ENCODE measurements around the gene HINT2.

HINT2 gene

GRCh38 chr9:35774907-35775635 is 39.8 kb downstream of the HINT2 start:
- peak; percentile 36 for DNase-seq

GRCh38 chr9:35771943-35772342 is 42.9 kb downstream of the HINT2 start:
- no peak for DNase-seq

- DNase-seq = peak; percentile 45
Measured at GRCh38 chr9:35771534-35771933, 43.3 kb downstream of the HINT2 start.

GRCh38 chr9:35771075-35771433 is 43.8 kb downstream of the HINT2 start:
- no peak for DNase-seq

GRCh38 chr9:35769763-35770162 is 45.1 kb downstream of the HINT2 start:
- no peak for DNase-seq

GRCh38 chr9:35767458-35767857 is 47.4 kb downstream of the HINT2 start:
- DNase-seq = no peak

- DNase-seq = no peak
Measured at GRCh38 chr9:35766997-35767396, 47.8 kb downstream of the HINT2 start.

- DNase-seq = no peak
Measured at GRCh38 chr9:35763803-35764202, 51.0 kb downstream of the HINT2 start.

GRCh38 chr9:35763181-35763580 is 51.7 kb downstream of the HINT2 start:
- DNase-seq = no peak

Measured in femur (tissue), 1 donor.